ACC112 (cell line): ENCODE data around the gene MTX2.

Source experiments
- H2AFZ ChIP-seq: fragments of 200-600 bp; sonication (generic); one replicate; pipeline ENCODE4 v1.6.0; 2017; ENCODE audit warnings: antibody characterized with exemption, low read length; ENCODE audit not compliant: unreplicated experiment
- H3K27ac ChIP-seq: fragments of 200-600 bp; sonication (generic); 2 replicates; pipeline ENCODE4 v1.5.1; 2014; ENCODE audit warnings: low read depth, mild to moderate bottlenecking, antibody characterized with exemption, low read length, moderate library complexity
- H3K27me3 ChIP-seq: fragments of 200-600 bp; sonication (generic); 2 replicates; pipeline ENCODE4 v1.6.1; 2014; ENCODE audit warnings: mild to moderate bottlenecking, antibody characterized with exemption, low read length, moderate library complexity, mixed read lengths; ENCODE audit not compliant: insufficient read depth
- H3K36me3 ChIP-seq: fragments of 200-600 bp; sonication (generic); 2 replicates; pipeline ENCODE4 v1.6.1; 2016; ENCODE audit warnings: mild to moderate bottlenecking, antibody characterized with exemption, low read length, moderate library complexity, mixed read lengths; ENCODE audit not compliant: insufficient read depth
- H3K4me1 ChIP-seq: fragments of 200-600 bp; sonication (generic); one replicate; pipeline ENCODE4 v1.6.1; 2016; ENCODE audit warnings: low read length, mixed read lengths; ENCODE audit not compliant: insufficient read depth, unreplicated experiment, control insufficient read depth
- H3K4me3 ChIP-seq: fragments of 200-600 bp; sonication (generic); 2 replicates; pipeline ENCODE4 v1.5.1; 2014; ENCODE audit warnings: mild to moderate bottlenecking, low read depth, low read length
- H3K79me2 ChIP-seq: fragments of 200-600 bp; sonication (generic); one replicate; pipeline ENCODE4 v1.6.0; 2016; ENCODE audit warnings: low read length; ENCODE audit not compliant: control insufficient read depth, unreplicated experiment, insufficient read depth

MTX2 gene

DNA sequence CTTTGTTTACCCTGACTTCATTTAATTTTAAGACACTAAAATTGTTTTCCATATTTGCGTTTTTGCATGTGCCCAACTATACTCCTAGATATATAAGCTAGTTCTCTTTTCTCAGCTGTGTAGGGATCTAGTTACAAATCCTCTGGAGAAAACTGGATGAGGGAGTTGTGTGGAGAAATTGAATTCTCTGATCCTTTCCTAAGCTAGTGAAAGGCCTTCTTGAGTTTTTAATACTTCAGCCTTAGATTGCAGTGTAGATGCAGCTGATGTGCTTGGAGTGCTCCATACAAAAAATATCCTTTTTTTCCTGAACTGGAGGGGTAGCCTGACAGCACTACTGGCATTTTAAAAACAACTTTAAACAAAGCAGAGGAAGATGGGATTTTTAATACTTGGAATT is 8.6 kb upstream of the MTX2 start:
- Histone ChIP-seq H2AFZ (no peak overlapping the region), H3K79me2 (no peaks in the 10 kb centered on the region), H3K4me1 (no peaks in the 10 kb centered on the region), H3K27ac (no peak overlapping the region), H3K4me3 (no peak overlapping the region), H3K36me3 (no peaks in the 10 kb centered on the region), H3K27me3 (no peaks in the 10 kb centered on the region)

- Histone ChIP-seq H3K4me1 (no peaks in the 10 kb centered on the region), H2AFZ (no peak overlapping the region), H3K36me3 (no peaks in the 10 kb centered on the region), H3K27ac (no peak overlapping the region), H3K79me2 (no peaks in the 10 kb centered on the region), H3K27me3 (no peaks in the 10 kb centered on the region), H3K4me3 (no peak overlapping the region)
These were observed 8.1 kb upstream of the MTX2 start for GRCh38 chr2:176261136-176261535.

DNA sequence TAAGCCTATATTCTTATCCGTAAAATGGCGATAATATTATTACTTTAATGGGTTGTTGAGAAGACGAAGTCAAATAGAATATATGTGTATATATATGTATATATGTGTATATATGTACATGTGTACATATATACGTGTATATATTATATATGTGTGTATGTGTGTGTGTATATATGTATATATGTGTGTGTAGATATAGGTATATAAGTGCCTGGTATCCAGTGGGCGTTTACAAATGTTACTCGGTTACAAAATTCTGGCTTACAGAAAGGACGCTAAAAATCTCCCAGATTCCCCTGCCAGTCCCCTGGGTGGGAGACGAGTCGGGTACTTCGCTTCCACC is 295 bp upstream of the MTX2 start:
- Histone ChIP-seq H3K27me3 (no peaks in the 10 kb centered on the region), H3K36me3 (no peaks in the 10 kb centered on the region), H3K27ac (no peak overlapping the region), H3K4me1 (peaks cover 8% of the 10 kb centered on the region), H2AFZ (peak overlapping the region; percentile 96), H3K4me3 (peak overlapping the region; percentile 95), H3K79me2 (peaks cover 32% of the 10 kb centered on the region)

- Histone ChIP-seq H3K79me2 (peaks cover 43% of the 10 kb centered on the region), H2AFZ (peak overlapping the region; percentile 96), H3K27me3 (no peaks in the 10 kb centered on the region), H3K4me1 (peaks cover 8% of the 10 kb centered on the region), H3K36me3 (no peaks in the 10 kb centered on the region), H3K27ac (no peak overlapping the region), H3K4me3 (peak overlapping the region; percentile 95)
These were observed 983 bp downstream of the MTX2 start for GRCh38 chr2:176270100-176270750.

- H3K36me3 ChIP-seq, result no peaks in the 10 kb centered on the region
- H3K79me2 ChIP-seq, result peaks cover 49% of the 10 kb centered on the region
These were observed 3.7 kb downstream of the MTX2 start for GRCh38 chr2:176272870-176273459.

GRCh38 chr2:176278927-176279326 is 9.7 kb downstream of the MTX2 start:
- H2AFZ ChIP-seq, result no peak overlapping the region
- H3K4me1 ChIP-seq, result peaks cover 10% of the 10 kb centered on the region
- no peak overlapping the region for H3K27ac ChIP-seq
- peaks cover 45% of the 10 kb centered on the region for H3K79me2 ChIP-seq
- no peaks in the 10 kb centered on the region for H3K36me3 ChIP-seq
- no peak overlapping the region for H3K4me3 ChIP-seq
- H3K27me3 ChIP-seq, result no peaks in the 10 kb centered on the region

More at GRCh38 chr2:176272870-176273459, 3.7 kb downstream of the MTX2 start:
- Histone ChIP-seq H3K4me1 (peaks cover 8% of the 10 kb centered on the region), H3K27ac (no peak overlapping the region), H2AFZ (no peak overlapping the region), H3K27me3 (no peaks in the 10 kb centered on the region), H3K4me3 (no peak overlapping the region)

- Histone ChIP-seq H3K4me1 (peaks cover 10% of the 10 kb centered on the region), H3K4me3 (no peak overlapping the region), H3K27me3 (no peaks in the 10 kb centered on the region), H3K27ac (no peak overlapping the region), H3K36me3 (no peaks in the 10 kb centered on the region), H3K79me2 (peaks cover 43% of the 10 kb centered on the region), H2AFZ (no peak overlapping the region)
These were observed 10.9 kb downstream of the MTX2 start for GRCh38 chr2:176280156-176280555.

GRCh38 chr2:176280867-176281658 is 11.8 kb downstream of the MTX2 start:
- H3K27ac ChIP-seq, result no peak overlapping the region
- H3K4me3 ChIP-seq, result no peak overlapping the region
- peaks cover 46% of the 10 kb centered on the region for H3K79me2 ChIP-seq
- H2AFZ ChIP-seq, result no peak overlapping the region
- no peaks in the 10 kb centered on the region for H3K27me3 ChIP-seq
- H3K4me1 ChIP-seq, result peaks cover 10% of the 10 kb centered on the region
- H3K36me3 ChIP-seq, result no peaks in the 10 kb centered on the region

GRCh38 chr2:176283291-176284068 is 14.2 kb downstream of the MTX2 start:
- peaks cover 63% of the 10 kb centered on the region for H3K79me2 ChIP-seq
- H2AFZ ChIP-seq, result no peak overlapping the region
- no peaks in the 10 kb centered on the region for H3K36me3 ChIP-seq
- H3K4me1 ChIP-seq, result peaks cover 10% of the 10 kb centered on the region
- H3K27me3 ChIP-seq, result no peaks in the 10 kb centered on the region
- 0 out of 2 replicates have a peak overlapping the region, but pooled peaks have one; percentile 7 for H3K27ac ChIP-seq
- H3K4me3 ChIP-seq, result no peak overlapping the region

DNA sequence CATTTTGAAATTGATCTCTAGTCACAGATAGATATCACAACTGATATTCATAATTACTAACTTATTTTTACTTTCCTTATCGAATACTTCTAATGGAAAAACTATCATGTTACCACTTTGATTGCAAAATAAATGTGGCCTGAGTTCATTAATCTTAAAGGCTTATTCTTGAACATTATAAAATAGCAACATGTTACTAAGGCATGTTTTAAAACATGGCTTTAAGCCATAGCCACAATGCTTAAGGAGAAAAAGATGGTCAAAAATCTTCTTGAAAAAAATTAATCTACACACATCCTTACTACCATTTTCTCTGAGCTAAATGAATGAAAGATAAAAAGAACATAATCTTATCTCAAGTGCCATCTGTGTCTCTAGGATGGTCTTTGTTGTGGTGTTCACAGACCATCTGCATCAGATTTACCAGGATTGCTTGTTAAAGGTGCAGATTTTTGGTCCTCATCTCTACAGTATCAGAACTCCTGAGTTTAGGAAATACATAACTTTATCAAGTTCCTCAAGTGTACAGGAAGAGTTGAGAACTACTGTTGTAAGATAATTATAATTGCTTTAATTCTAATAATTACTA is 15.3 kb downstream of the MTX2 start:
- H3K27me3 ChIP-seq, result no peaks in the 10 kb centered on the region
- no peak overlapping the region for H3K4me3 ChIP-seq
- H3K27ac ChIP-seq, result no peak overlapping the region
- no peaks in the 10 kb centered on the region for H3K36me3 ChIP-seq
- peaks cover 10% of the 10 kb centered on the region for H3K4me1 ChIP-seq
- peaks cover 66% of the 10 kb centered on the region for H3K79me2 ChIP-seq
- H2AFZ ChIP-seq, result no peak overlapping the region
